Osteoblast (primary cell): ENCODE data around the gene MT3. TPM values are rescaled to one million over a fixed set of nuclear protein-coding genes. Genes with fewer than 3 reads are reported as not detected.

ENCODE experiments used
- DNase-seq: peaks from one replicate; pipeline ENCODE4 v3.0.0; 2011; ENCODE audit warnings: low spot score, mixed read lengths; ENCODE audit not compliant: insufficient read length; ENCODE audit errors: missing footprints
- H2AFZ ChIP-seq: 2 replicates; pipeline ENCODE4 v1.6.0; 2011; ENCODE audit warnings: mild to moderate bottlenecking, low read length
- H3K27ac ChIP-seq: 2 replicates; pipeline ENCODE4 v1.5.1; 2011; ENCODE audit warnings: mild to moderate bottlenecking, low read depth, low read length, moderate library complexity
- H3K27me3 ChIP-seq: 2 replicates; pipeline ENCODE4 v1.6.0; 2012; ENCODE audit warnings: mild to moderate bottlenecking, control low read depth, inconsistent platforms, low read length, moderate library complexity; ENCODE audit not compliant: insufficient read depth
- H3K36me3 ChIP-seq: 2 replicates; pipeline ENCODE4 v1.5.1; 2011; ENCODE audit warnings: mild to moderate bottlenecking, low read length, control low read depth, moderate library complexity; ENCODE audit not compliant: insufficient read depth
- H3K4me1 ChIP-seq: 2 replicates; pipeline ENCODE4 v1.5.1; 2011; ENCODE audit warnings: mild to moderate bottlenecking, low read length, control low read depth, moderate library complexity; ENCODE audit not compliant: insufficient read depth
- H3K4me2 ChIP-seq: 2 replicates; pipeline ENCODE4 v1.6.0; 2011; ENCODE audit warnings: mild to moderate bottlenecking, low read length; ENCODE audit not compliant: insufficient read depth
- H3K4me3 ChIP-seq: fragments of 200-600 bp; sonication (generic); 3 replicates; pipeline ENCODE4 v1.5.1; 2012; ENCODE audit warnings: mild to moderate bottlenecking, low read length, inconsistent platforms; ENCODE audit not compliant: insufficient read depth
- H3K79me2 ChIP-seq: 2 replicates; pipeline ENCODE4 v1.6.0; 2012; ENCODE audit warnings: mild to moderate bottlenecking, low read length, control low read depth, inconsistent platforms; ENCODE audit not compliant: insufficient read depth
- H3K9me3 ChIP-seq: 2 replicates; pipeline ENCODE4 v1.5.1; 2011; ENCODE audit warnings: low read depth, low read length, control low read depth
- H4K20me1 ChIP-seq: 2 replicates; pipeline ENCODE4 v1.6.0; 2012; ENCODE audit warnings: mild to moderate bottlenecking, low read length, control low read depth; ENCODE audit not compliant: insufficient read depth
- total RNA-seq: library from RNA; depleted of rRNA; stranded (reverse); fragments of >200 nt; gene quantifications from 2 replicates; pipeline ENCODE4 v1.2.3, GENCODE V29; 2012
- TF ChIP-seq, protein P1 (sequence below): IDR thresholded peaks from 2 replicates; pipeline ENCODE4 v1.5.1; 2011; ENCODE audit warnings: mild to moderate bottlenecking, low read depth, low read length, moderate library complexity; ENCODE audit errors: extremely low read depth

MT3 gene
- total RNA-seq, 1 donor: not detected

DNA sequence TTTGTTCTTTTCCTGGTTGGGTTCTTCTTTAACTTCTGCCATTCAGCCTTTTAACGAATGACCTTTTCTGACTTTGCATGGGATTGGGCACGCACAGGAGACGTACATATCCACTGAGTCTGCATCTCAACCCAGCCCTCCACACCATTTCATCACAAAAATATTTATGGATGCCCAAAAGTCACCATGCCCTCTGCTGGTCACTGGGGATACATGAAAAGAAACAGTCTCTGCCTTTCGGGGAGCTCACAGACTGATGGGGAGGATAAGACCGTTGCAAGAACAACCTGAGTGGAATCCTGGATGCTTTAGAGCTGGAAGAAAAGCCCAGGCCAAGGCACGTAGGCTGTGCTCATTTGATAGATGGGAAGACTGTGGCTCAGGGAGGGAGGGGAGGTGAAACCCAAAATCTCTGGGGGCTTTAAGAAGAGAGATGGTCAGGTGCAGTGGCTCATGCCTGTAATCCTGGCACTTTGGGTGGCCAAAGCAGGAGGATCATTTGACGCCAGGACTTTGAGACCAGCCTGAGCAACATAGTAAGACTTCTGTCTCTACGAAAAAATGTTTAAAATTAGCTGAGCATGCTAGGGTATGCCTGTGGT is 11.2 kb downstream of the MT3 start:
- H3K9me3 ChIP-seq: no peaks in the 10 kb centered on the region
- peaks cover under 1% of the 10 kb centered on the region for H3K4me1 ChIP-seq
- no peak overlapping the region for H3K27ac ChIP-seq
- peak overlapping the region; percentile 49 for H3K4me2 ChIP-seq
- TF ChIP-seq, protein P1, sequence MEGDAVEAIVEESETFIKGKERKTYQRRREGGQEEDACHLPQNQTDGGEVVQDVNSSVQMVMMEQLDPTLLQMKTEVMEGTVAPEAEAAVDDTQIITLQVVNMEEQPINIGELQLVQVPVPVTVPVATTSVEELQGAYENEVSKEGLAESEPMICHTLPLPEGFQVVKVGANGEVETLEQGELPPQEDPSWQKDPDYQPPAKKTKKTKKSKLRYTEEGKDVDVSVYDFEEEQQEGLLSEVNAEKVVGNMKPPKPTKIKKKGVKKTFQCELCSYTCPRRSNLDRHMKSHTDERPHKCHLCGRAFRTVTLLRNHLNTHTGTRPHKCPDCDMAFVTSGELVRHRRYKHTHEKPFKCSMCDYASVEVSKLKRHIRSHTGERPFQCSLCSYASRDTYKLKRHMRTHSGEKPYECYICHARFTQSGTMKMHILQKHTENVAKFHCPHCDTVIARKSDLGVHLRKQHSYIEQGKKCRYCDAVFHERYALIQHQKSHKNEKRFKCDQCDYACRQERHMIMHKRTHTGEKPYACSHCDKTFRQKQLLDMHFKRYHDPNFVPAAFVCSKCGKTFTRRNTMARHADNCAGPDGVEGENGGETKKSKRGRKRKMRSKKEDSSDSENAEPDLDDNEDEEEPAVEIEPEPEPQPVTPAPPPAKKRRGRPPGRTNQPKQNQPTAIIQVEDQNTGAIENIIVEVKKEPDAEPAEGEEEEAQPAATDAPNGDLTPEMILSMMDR: peak; percentile 86
- H4K20me1 ChIP-seq: no peaks in the 10 kb centered on the region
- H3K4me3 ChIP-seq: no peak overlapping the region
- no peaks in the 10 kb centered on the region for H3K27me3 ChIP-seq
- H2AFZ ChIP-seq: peak overlapping the region; percentile 56
- peak; percentile 87 for DNase-seq
- H3K36me3 ChIP-seq: no peaks in the 10 kb centered on the region
- H3K79me2 ChIP-seq: no peaks in the 10 kb centered on the region

DNA sequence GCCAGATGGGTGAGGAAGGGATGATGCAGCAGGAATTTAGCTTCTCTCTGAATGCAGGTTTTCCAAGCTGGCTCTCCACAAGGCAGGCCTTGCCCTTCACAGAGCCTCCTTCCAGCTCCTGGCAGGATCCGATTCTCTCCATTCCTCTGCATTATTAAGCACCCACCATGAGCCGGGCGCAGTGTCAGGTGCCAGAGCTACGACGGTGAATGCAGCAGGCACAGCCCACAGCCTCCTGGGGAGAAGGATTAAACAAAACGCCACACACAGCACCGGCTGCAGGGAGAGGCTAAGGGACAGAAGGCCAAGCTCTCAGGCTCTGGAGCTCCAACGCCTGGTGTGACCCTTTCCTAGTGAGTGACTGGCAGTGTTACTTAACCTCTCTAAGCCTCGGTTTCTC is 12.0 kb downstream of the MT3 start:
- H3K4me2 ChIP-seq: no peak overlapping the region
- H3K4me1 ChIP-seq: peaks cover 9% of the 10 kb centered on the region
- H3K27ac ChIP-seq: no peak overlapping the region
- no peaks in the 10 kb centered on the region for H3K36me3 ChIP-seq
- H3K4me3 ChIP-seq: no peak overlapping the region
- peak overlapping the region; percentile 20 for H2AFZ ChIP-seq
- H3K9me3 ChIP-seq: no peaks in the 10 kb centered on the region
- no peaks in the 10 kb centered on the region for H4K20me1 ChIP-seq
- H3K27me3 ChIP-seq: no peaks in the 10 kb centered on the region
- TF ChIP-seq, protein P1: no peak
- no peaks in the 10 kb centered on the region for H3K79me2 ChIP-seq
- DNase-seq: no peak

DNA sequence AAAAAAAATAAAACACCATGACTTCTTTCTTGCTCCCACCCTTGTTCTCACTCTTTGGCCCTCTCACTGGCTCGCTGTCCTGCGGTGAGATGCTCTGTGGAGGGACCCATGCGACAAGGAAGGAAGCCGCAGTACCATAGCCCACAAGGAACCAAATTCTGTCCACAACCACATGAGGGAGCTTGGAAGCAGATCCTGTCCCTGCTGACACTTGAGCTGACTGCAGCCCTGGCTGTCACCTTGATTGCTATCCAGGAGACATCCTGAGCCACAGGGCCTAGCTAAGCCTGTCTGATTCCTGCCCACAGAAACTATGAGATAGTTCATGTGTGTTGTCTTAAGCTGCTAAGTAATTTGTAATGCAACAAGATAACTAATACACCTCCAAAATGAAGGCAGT is 14.3 kb downstream of the MT3 start:
- Histone ChIP-seq H3K4me1 (peaks cover 27% of the 10 kb centered on the region), H3K27ac (no peak overlapping the region), H2AFZ (peak overlapping the region; percentile 50), H4K20me1 (no peaks in the 10 kb centered on the region), H3K9me3 (no peaks in the 10 kb centered on the region), H3K27me3 (no peaks in the 10 kb centered on the region), H3K4me2 (no peak overlapping the region), H3K4me3 (no peak overlapping the region), H3K36me3 (no peaks in the 10 kb centered on the region), H3K79me2 (no peaks in the 10 kb centered on the region)
- TF ChIP-seq, protein P1: peak; percentile 45
- DNase-seq: no peak

DNA sequence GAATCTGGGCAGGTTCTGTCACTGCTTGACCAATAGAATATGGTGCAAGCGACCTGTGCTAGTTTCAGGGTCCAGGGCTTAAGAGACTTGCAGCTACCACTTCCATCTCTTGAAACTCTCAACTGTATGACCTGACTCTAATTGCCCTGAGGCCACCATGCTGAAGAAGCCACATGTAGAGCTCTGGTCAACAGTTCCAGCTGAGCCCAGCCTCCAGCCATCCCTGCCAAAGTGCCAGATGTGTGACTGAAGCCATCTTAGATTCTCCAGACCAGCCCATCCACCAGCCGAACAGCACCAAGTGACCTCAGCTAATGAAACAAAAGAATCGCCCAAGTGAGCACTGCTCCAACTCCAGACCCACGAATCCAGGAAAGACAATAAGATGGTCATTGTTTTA is 15.6 kb downstream of the MT3 start:
- Histone ChIP-seq H3K4me2 (no peak overlapping the region), H3K4me3 (no peak overlapping the region), H3K4me1 (peaks cover 38% of the 10 kb centered on the region), H2AFZ (no peak overlapping the region), H3K9me3 (no peaks in the 10 kb centered on the region), H3K27ac (peak overlapping the region; percentile 98), H4K20me1 (no peaks in the 10 kb centered on the region), H3K36me3 (no peaks in the 10 kb centered on the region), H3K27me3 (no peaks in the 10 kb centered on the region), H3K79me2 (no peaks in the 10 kb centered on the region)
- no peak for DNase-seq
- TF ChIP-seq, protein P1: no peak
